Brain microvascular endothelial cell (primary cell): Measurements from ENCODE around the gene EDA.

Experiments used
- DNase-seq: peaks from one replicate; pipeline ENCODE4 v3.0.0-alpha.2; 2020
- H3K27ac ChIP-seq: fragments of 250-450 bp; sonication (Bioruptor Pico); 2 replicates; pipeline ENCODE4 v1.5.1; 2020; ENCODE audit warnings: mild to moderate bottlenecking, moderate library complexity
- H3K27me3 ChIP-seq: fragments of 250-450 bp; sonication (Bioruptor Pico); replicated peaks from 2 replicates; pipeline ENCODE4 v1.5.1; 2020; ENCODE audit warnings: mild to moderate bottlenecking
- H3K36me3 ChIP-seq: fragments of 250-450 bp; sonication (Bioruptor Pico); replicated peaks from 2 replicates; pipeline ENCODE4 v1.5.1; 2020; ENCODE audit warnings: mild to moderate bottlenecking
- H3K4me3 ChIP-seq: 2 replicates; pipeline ENCODE4 v1.5.1; 2011; ENCODE audit warnings: low read depth, mild to moderate bottlenecking, control low read depth, low read length, moderate library complexity
- in situ Hi-C: cut with HindIII; loops from 2 replicates; pipeline ENCODE4 v1.10.0; 2017; ENCODE audit warnings: low sequenced_read_pairs, low pct_ligation_motif_present
- TF ChIP-seq, protein P1 (sequence below): IDR thresholded peaks from 2 replicates; pipeline ENCODE4 v1.5.1; 2011; ENCODE audit warnings: low read depth, mild to moderate bottlenecking, moderate library complexity, low read length, control low read depth, inconsistent platforms; ENCODE audit errors: missing control alignments

The EDA gene

DNA sequence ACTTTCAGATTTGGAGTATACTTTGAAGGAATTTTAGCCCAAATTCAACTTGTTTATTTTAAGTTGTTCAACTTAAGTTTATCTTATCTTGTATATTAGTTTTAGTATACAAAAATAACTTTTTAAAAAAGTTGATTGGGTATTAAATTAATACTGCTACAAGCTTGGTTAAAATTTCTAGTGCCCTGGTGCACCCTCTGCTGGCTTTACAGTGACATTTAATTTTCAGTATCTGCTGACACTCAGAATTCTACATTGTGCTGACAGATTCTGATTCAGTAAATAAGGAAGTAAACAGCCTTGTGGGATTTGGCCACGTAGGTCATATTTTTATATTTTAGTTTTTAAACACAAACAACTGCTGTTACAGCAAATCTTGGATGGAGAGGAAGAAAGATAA is 2.9 kb downstream of the EDA start:
- TF ChIP-seq, protein P1, sequence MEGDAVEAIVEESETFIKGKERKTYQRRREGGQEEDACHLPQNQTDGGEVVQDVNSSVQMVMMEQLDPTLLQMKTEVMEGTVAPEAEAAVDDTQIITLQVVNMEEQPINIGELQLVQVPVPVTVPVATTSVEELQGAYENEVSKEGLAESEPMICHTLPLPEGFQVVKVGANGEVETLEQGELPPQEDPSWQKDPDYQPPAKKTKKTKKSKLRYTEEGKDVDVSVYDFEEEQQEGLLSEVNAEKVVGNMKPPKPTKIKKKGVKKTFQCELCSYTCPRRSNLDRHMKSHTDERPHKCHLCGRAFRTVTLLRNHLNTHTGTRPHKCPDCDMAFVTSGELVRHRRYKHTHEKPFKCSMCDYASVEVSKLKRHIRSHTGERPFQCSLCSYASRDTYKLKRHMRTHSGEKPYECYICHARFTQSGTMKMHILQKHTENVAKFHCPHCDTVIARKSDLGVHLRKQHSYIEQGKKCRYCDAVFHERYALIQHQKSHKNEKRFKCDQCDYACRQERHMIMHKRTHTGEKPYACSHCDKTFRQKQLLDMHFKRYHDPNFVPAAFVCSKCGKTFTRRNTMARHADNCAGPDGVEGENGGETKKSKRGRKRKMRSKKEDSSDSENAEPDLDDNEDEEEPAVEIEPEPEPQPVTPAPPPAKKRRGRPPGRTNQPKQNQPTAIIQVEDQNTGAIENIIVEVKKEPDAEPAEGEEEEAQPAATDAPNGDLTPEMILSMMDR = peak; percentile 49
- no peak overlapping the region for H3K27ac ChIP-seq
- peak; percentile 5 for DNase-seq
- no peak overlapping the region for H3K4me3 ChIP-seq
- no peaks in the 10 kb centered on the region for H3K36me3 ChIP-seq
- in situ Hi-C loops = no loop called here
- H3K27me3 ChIP-seq = peaks cover 2% of the 10 kb centered on the region

DNA sequence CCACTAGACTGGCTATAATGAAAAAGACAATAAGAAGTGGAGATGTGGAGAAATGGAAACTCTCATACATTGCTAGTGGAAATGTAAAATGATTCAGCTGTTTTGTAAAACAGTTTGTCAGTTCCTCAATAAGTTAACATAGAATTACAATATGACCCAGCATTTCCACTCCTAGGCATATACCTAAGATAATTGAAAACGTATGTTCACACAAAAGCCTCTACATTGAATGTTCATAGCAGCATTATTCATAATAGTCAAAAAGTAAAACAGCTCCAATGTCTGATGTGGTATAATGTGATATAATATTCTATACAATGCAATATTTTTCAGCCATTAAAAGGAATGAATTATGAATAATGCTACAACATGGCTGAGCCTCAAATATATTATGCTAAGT is 10.2 kb downstream of the EDA start:
- no peaks in the 10 kb centered on the region for H3K27me3 ChIP-seq

DNA sequence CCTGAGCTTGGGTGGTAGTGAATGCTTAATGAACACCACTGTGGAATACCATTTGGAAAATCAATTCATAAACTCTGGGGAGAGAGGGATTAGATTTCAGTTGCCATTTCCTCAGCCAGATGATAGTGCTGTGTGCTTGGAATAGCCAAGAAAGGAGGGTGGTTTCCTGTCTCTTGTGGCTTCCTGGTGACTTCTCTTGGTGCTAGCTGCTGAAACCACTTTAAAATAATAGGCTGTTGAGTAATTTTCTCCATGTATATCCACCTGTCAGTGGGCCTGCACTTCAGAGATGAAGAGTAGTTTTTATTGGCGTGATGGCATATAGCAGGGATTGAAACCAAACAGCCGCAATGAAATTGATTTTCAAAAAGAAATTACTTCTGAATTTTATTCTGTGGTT is 11.8 kb downstream of the EDA start:
- Histone ChIP-seq H3K36me3 (no peaks in the 10 kb centered on the region), H3K27me3 (no peaks in the 10 kb centered on the region), H3K4me3 (no peak overlapping the region), H3K27ac (no peak overlapping the region)
- in situ Hi-C loops = no loop called here
- TF ChIP-seq, protein P1 = no peak
- DNase-seq = no peak

More for the DNA sequence above, 10.2 kb downstream of the EDA start:
- Histone ChIP-seq H3K36me3 (no peaks in the 10 kb centered on the region), H3K27ac (no peak overlapping the region), H3K4me3 (no peak overlapping the region)
- no peak for DNase-seq
- in situ Hi-C loops = no loop called here
- TF ChIP-seq, protein P1 = no peak

DNA sequence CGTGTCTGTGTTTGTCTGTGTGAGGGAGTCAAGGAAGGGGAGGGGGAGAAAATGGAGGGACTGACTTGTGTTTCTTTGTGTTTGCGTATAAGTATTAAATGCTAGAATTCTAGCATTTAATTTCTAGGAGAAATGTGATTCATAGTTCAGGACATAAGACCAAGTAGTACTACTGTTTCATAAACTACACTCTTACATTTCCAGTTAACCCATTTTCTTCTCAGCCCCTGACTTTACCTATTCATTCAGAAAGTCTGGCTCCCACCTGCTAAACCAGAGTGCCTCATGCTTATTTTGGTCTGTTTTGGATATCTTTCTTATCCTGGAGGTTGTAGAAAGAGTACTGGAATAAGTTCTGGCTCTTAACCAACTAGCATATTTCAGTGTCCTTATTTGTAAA is 14.2 kb downstream of the EDA start:
- no peak overlapping the region for H3K27ac ChIP-seq
- TF ChIP-seq, protein P1 = no peak
- no peaks in the 10 kb centered on the region for H3K36me3 ChIP-seq
- in situ Hi-C loops = no loop called here
- no peaks in the 10 kb centered on the region for H3K27me3 ChIP-seq
- H3K4me3 ChIP-seq = no peak overlapping the region
- no peak for DNase-seq

DNA sequence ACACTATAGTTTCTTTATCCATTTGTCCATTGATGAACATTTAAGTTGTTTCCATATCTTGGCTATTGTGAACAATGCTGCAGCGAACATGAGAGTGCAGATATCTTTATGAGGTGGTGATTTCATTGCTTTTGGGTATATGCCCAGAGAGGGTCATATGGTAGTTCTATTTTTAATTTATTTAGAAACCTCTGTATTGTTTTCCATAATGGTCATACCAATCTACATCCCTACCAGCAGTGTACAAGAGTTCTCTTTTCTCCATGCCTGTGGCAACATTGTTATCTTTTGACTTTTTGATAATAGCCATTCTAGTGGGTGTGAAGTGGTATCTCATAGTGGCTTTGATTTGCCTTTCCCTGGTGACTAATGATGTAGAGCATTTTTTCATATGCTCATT is 48.8 kb downstream of the EDA start:
- Histone ChIP-seq H3K4me3 (no peak overlapping the region), H3K27ac (no peak overlapping the region), H3K27me3 (no peaks in the 10 kb centered on the region), H3K36me3 (no peaks in the 10 kb centered on the region)
- in situ Hi-C loops = no loop called here
- TF ChIP-seq, protein P1 = no peak
- DNase-seq = no peak

DNA sequence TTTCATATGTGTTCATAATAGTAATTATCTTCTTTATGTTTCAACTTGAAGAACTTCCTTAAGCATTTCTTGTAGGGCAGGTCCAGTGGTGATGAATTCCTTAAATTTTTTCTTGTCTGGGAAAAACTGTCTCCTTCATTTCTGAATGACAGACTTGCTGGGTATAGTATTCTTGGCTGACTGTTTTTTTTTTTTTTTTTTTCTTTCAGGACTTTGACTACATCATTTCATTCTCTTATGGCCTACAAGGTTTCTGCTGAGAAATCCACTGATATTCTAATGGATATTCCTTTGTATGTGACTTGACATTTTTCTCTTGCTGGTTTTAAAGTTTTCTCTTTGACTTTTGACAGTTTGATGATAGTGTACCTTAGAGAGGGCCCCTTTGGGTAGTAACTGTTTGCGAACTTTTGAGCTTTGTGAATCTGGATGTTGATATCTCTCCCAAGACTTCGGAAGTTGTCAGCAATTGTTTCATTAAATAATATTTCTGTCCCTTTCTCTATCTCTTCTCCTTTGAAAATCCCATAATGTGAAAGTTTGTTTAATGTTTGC is 54.2 kb downstream of the EDA start:
- in situ Hi-C loops = no loop called here
- H3K36me3 ChIP-seq = no peaks in the 10 kb centered on the region
- H3K27ac ChIP-seq = no peak overlapping the region
- H3K4me3 ChIP-seq = no peak overlapping the region
- TF ChIP-seq, protein P1 = no peak
- H3K27me3 ChIP-seq = no peaks in the 10 kb centered on the region
- no peak for DNase-seq
